RWPE1 (cell line): Measurements from ENCODE around the gene KNL1.
A peak's percentile ranks its signal among the peaks of the same experiment; 100 is the strongest.

Source experiments
- CTCF ChIA-PET: fragments of 350-600 bp; sonication (Branson Sonifier 250); formaldehyde crosslinking; extraction: SDS; loops from one replicate; lab custom pipeline; 2021; lab: Yijun Ruan, JAX
- POLR2A ChIA-PET: fragments of 400-600 bp; formaldehyde crosslinking; extraction: SDS; loops from one replicate; lab custom pipeline; 2020; ENCODE audit warnings: antibody characterized with exemption; ENCODE audit not compliant: low non-redundant PET; lab: Yijun Ruan, JAX
- DNase-seq: peaks from one replicate; pipeline ENCODE4 v3.0.0; 2012; ENCODE audit warnings: low spot score
- H3K27ac ChIP-seq: fragments of 450-650 bp; 2 replicates; pipeline ENCODE4 v1.5.1; 2017
- CTCF ChIP-seq: fragments of 450-650 bp; conservative IDR thresholded peaks from 2 replicates; pipeline ENCODE4 v1.5.1; 2017; ENCODE audit warnings: low read depth, mild to moderate bottlenecking

The KNL1 gene

GRCh38 chr15:40555876-40556275 lies 38.2 kb upstream of the KNL1 start:
- DNase-seq, result no peak
- TF ChIP-seq CTCF, result no peak
- H3K27ac ChIP-seq, result no peak overlapping the region
- ChIA-PET POLR2A (no interaction called here), CTCF (interaction anchor here (1.1 kb wide), 1 partner anchor 29 kb away, joined by 5 read pairs; no protein-coding TSS in a partner anchor)

GRCh38 chr15:40558952-40559742 lies 34.9 kb upstream of the KNL1 start:
- POLR2A ChIA-PET, result no interaction called here
- DNase-seq, result no peak
- TF ChIP-seq CTCF, result no peak
- CTCF ChIA-PET, result interaction anchor here (0.6 kb wide), 2 partner anchors 11 to 526 kb away, joined by 3 read pairs; no protein-coding TSS in a partner anchor
- H3K27ac ChIP-seq, result peak overlapping the region; percentile 45

GRCh38 chr15:40562691-40563090 lies 31.4 kb upstream of the KNL1 start:
- CTCF ChIA-PET, result interaction anchor here (0.6 kb wide), 2 partner anchors 75 to 131 kb away, joined by 3 to 5 read pairs; no protein-coding TSS in a partner anchor
- POLR2A ChIA-PET, result no interaction called here
- no peak for TF ChIP-seq CTCF
- peak overlapping the region; percentile 17 for H3K27ac ChIP-seq
- no peak for DNase-seq

GRCh38 chr15:40563426-40563825 lies 30.6 kb upstream of the KNL1 start:
- H3K27ac ChIP-seq, result no peak overlapping the region
- DNase-seq, result no peak
- no peak for TF ChIP-seq CTCF
- POLR2A ChIA-PET, result no interaction called here
- CTCF ChIA-PET, result no interaction called here

- no peak for TF ChIP-seq CTCF
- DNase-seq, result peak; percentile 99
- CTCF ChIA-PET, result interaction anchor here (1.2 to 1.6 kb wide), 2 partner anchors 25 to 45 kb away, joined by 3 to 4 read pairs; no protein-coding TSS in a partner anchor
- H3K27ac ChIP-seq, result peak within 1 kb of the TSS; percentile 87
- POLR2A ChIA-PET, result interaction anchor here (0.5 to 0.6 kb wide), 3 partner anchors 22 to 40 kb away, joined by 3 to 4 read pairs (median 3); no protein-coding TSS in a partner anchor
Observed at GRCh38 chr15:40564591-40565332, 29.3 kb upstream of the KNL1 start, which contains the start of gene CCDC32. TSS of gene CCDC32 (minus strand) at chr15:40565042. CDS start at chr15:40563015, 2,027 bp downstream.
